GM12872 (cell line): ENCODE measurements around the gene SPOCK1.

ENCODE experiments used
- CTCF ChIP-seq: IDR thresholded peaks from 3 replicates; pipeline ENCODE4 v1.5.1; 2011; ENCODE audit warnings: low read depth, mild to moderate bottlenecking, low read length, moderate library complexity; ENCODE audit not compliant: insufficient read depth

SPOCK1 gene

GRCh38 chr5:137344723-137345322 is 154.3 kb downstream of the SPOCK1 start:
- TF ChIP-seq CTCF: peak; percentile 90

DNA sequence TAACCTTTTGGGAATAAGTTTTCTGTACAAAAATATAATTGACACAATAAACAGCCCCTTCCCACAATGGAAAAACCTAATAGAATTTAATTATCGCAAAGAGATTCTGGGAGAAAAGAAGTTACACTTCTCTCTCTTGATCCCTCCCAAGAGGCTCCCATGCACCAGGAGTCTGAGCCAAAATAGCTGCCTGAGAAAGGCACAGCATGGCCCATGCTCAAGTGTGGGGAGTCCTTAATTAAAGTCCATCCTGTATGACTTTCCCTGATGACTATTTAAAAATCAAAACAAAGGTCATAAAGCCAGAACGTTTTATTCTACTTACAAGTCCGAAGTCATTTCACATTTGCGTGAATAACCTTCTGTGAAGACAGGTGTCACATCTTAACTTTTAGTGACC is 155.1 kb downstream of the SPOCK1 start:
- no peak for TF ChIP-seq CTCF

GRCh38 chr5:137342764-137343163 is 156.4 kb downstream of the SPOCK1 start:
- TF ChIP-seq CTCF: no peak

DNA sequence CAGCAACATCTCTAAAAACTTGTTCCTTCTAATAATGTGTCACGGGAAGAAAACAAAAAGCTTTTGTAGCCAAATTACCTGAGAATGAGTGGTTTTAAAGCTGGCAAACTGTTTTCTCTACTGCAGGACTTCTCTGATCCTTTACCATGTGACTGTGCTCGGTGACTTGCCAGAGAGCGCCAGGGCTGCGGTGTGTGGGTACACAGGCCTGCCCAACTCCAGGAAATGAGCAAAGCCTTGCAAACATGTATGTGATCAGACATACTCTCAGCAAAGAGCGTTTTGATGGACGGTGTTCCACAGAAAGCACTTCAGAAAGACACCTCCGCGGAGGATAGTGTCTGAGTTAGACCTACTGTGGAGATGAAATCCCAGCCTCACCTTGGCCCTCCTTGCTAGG is 157.3 kb downstream of the SPOCK1 start:
- TF ChIP-seq CTCF: no peak

- no peak for TF ChIP-seq CTCF
These were observed 158.2 kb downstream of the SPOCK1 start for GRCh38 chr5:137340881-137341280.

DNA sequence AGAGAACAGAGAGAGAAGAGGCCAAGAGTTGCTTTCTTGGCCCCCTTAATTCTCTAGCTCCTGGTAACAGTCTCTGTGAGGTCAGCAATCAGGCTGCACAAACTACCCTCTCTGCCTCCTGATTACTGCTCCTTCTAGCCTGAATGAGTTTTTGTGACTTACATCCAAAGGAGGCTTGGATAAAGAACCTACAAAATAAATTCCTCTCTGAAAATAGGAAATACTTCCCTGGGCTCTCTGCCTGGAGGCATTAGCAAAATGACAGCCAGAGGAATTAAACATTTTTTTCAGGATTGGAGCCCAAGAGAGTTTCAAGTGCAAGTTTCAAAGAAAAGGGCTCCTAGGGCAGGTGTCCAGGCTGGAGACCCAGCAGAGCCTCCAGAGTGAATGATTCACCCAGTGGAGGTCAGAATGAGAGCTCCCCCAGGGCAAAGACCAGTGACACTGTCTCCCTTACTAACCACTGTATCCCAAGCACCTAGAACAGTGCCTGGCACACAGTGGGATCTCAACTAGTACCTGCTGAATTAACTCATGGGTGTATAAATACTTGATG is 162.5 kb downstream of the SPOCK1 start:
- no peak for TF ChIP-seq CTCF

DNA sequence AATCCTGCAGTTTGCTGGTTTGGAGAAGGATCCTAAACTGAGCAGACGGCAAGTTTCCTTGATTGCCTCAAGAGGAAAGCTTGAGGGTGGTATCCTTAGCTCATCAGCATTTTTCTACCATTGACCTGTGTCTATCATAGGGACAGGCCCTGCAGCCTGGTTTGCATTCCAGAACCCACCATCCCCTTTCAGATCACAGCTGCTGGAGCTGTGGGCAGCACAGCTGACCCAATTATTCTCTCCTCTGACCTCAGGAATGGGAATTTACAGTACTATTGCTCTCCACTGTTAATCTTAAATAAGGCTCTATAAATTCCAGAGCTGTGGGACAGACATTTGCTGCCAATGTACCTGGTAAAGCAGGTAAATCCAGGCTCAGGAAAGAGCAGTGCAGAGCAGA is 163.0 kb downstream of the SPOCK1 start:
- no peak for TF ChIP-seq CTCF
